GM23248 (cell line): Measurements from ENCODE around the gene GEN1. TPM values are rescaled to one million over a fixed set of nuclear protein-coding genes. Genes with fewer than 3 reads are reported as not detected.
"Not testable (repeated sequence)": the region's sequence is repeated elsewhere in the genome, so short reads cannot be mapped to it uniquely, and the experiment has no call there.

Experiments
- DNase-seq: peaks from one replicate; pipeline ENCODE4 v3.0.0-alpha.2; 2015
- H2AFZ ChIP-seq: fragments of 200-600 bp; sonication (generic); 2 replicates; pipeline ENCODE4 v1.6.1; 2016; ENCODE audit warnings: antibody characterized with exemption
- H3F3A ChIP-seq: fragments of 200-600 bp; sonication (generic); 2 replicates; pipeline ENCODE4 v1.6.1; 2016; ENCODE audit warnings: mild to moderate bottlenecking, antibody characterized with exemption, mixed run types; ENCODE audit not compliant: insufficient read depth
- H3K27ac ChIP-seq: fragments of 200-600 bp; sonication (generic); 2 replicates; pipeline ENCODE4 v1.5.1; 2016; ENCODE audit warnings: mild to moderate bottlenecking
- H3K27me3 ChIP-seq: fragments of 200-600 bp; sonication (generic); replicated peaks from 2 replicates; pipeline ENCODE4 v1.6.1; 2016; ENCODE audit warnings: mild to moderate bottlenecking; ENCODE audit not compliant: insufficient read depth
- H3K36me3 ChIP-seq: fragments of 200-600 bp; sonication (generic); 2 replicates; pipeline ENCODE4 v1.6.1; 2016; ENCODE audit warnings: low read depth, mild to moderate bottlenecking
- H3K4me1 ChIP-seq: fragments of 200-600 bp; sonication (generic); 2 replicates; pipeline ENCODE4 v1.6.1; 2016; ENCODE audit warnings: mild to moderate bottlenecking; ENCODE audit not compliant: insufficient read depth
- H3K4me2 ChIP-seq: fragments of 200-600 bp; sonication (generic); one replicate; pipeline ENCODE4 v1.6.1; 2016; ENCODE audit warnings: mild to moderate bottlenecking; ENCODE audit not compliant: unreplicated experiment
- H3K4me3 ChIP-seq: fragments of 200-600 bp; sonication (generic); 2 replicates; pipeline ENCODE4 v1.5.1; 2016; ENCODE audit warnings: mild to moderate bottlenecking
- H3K79me2 ChIP-seq: fragments of 200-600 bp; sonication (generic); 2 replicates; pipeline ENCODE4 v1.6.1; 2016; ENCODE audit warnings: mild to moderate bottlenecking; ENCODE audit not compliant: insufficient read depth
- H3K9ac ChIP-seq: fragments of 200-600 bp; sonication (generic); 2 replicates; pipeline ENCODE4 v1.6.1; 2016; ENCODE audit warnings: mild to moderate bottlenecking
- H3K9me2 ChIP-seq: fragments of 200-600 bp; sonication (generic); 2 replicates; pipeline ENCODE4 v1.6.1; 2016; ENCODE audit warnings: mixed run types, mild to moderate bottlenecking, moderate library complexity; ENCODE audit not compliant: insufficient read depth
- H3K9me3 ChIP-seq: fragments of 200-600 bp; sonication (generic); one replicate; pipeline ENCODE4 v1.6.1; 2017; ENCODE audit warnings: low read depth
- H4K20me1 ChIP-seq: fragments of 200-600 bp; sonication (generic); 2 replicates; pipeline ENCODE4 v1.6.0; 2016; ENCODE audit not compliant: insufficient read depth
- EZH2 ChIP-seq: fragments of 200-600 bp; sonication (generic); IDR thresholded peaks from 2 replicates; pipeline ENCODE4 v1.6.1; 2018; ENCODE audit warnings: antibody characterized with exemption, mild to moderate bottlenecking; ENCODE audit not compliant: insufficient read depth, poor library complexity, severe bottlenecking
- EZH2phosphoT487 ChIP-seq: fragments of 200-600 bp; sonication (generic); IDR thresholded peaks from 2 replicates; pipeline ENCODE4 v1.6.1; 2018; ENCODE audit warnings: antibody characterized with exemption, moderate library complexity, mild to moderate bottlenecking, low read depth; ENCODE audit not compliant: insufficient read depth
- WGBS, 2 experiments: methylation state at CpG; one replicate each; pipeline ENCODE4 v1.1.6; 2015 to 2017; ENCODE audit warnings: low lambda C conversion rate in 2 of 2, low coverage in 1 of 2; ENCODE audit errors: missing lambda C conversion rate in 2 of 2; 5-methylcytosine and 5-hydroxymethylcytosine counted together
- in situ Hi-C: fragments of 300-500 bp; cut with MboI; formaldehyde crosslinking; loops from 2 replicates; pipeline ENCODE4 v1.15.0; 2020
- polyA plus RNA-seq: library from polyadenylated mRNA; unstranded; fragments of >200 nt; fragmentation: Nextera tagmentation; extraction: Ambion mirVana; gene quantifications from 2 replicates; pipeline ENCODE4 v1.2.1, GENCODE V29; 2016
- total RNA-seq: library from RNA; depleted of rRNA; stranded (reverse); fragments of >200 nt; shearing (Covaris generic); gene quantifications from 2 replicates; pipeline ENCODE4 v1.2.3, GENCODE V29; 2014

GEN1 gene
- total and polyA plus RNA-seq, 2 experiments from 2014 or later: 3.9 to 10.2 TPM

GRCh38 chr2:17821535-17822444, 67.9 kb downstream of the GEN1 start:
- Histone ChIP-seq H3K4me3 (no peak overlapping the region), H3K79me2 (no peaks in the 10 kb centered on the region), H3K36me3 (no peaks in the 10 kb centered on the region), H3K4me1 (no peaks in the 10 kb centered on the region), H4K20me1 (no peaks in the 10 kb centered on the region), H2AFZ (no peak overlapping the region), H3K4me2 (no peak overlapping the region), H3K27me3 (no peaks in the 10 kb centered on the region; the same call in 1 of the 2 replicates), H3K9me3 (no peaks in the 10 kb centered on the region), H3K27ac (no peak overlapping the region), H3F3A (no peaks in the 10 kb centered on the region), H3K9me2 (no peaks in the 10 kb centered on the region), H3K9ac (no peak overlapping the region)
- 58 to 59% methylated on average over 7 of the region's 7 CpGs for WGBS, 2 experiments
- DNase-seq: no peak
- in situ Hi-C loops: no loop called here
- TF ChIP-seq EZH2phosphoT487 (no peak), EZH2 (no peak)

GRCh38 chr2:17822445-17823117, 68.6 kb downstream of the GEN1 start:
- no peaks in the 10 kb centered on the region for H3K36me3 ChIP-seq
- no peaks in the 10 kb centered on the region for H3K4me1 ChIP-seq
- no peaks in the 10 kb centered on the region for H3K9me3 ChIP-seq
- no peaks in the 10 kb centered on the region for H3F3A ChIP-seq
- H3K4me3 ChIP-seq: no peak overlapping the region
- H4K20me1 ChIP-seq: no peaks in the 10 kb centered on the region
- no peaks in the 10 kb centered on the region for H3K79me2 ChIP-seq
- DNase-seq: no peak
- no peak overlapping the region for H3K9ac ChIP-seq
- no peaks in the 10 kb centered on the region for H3K9me2 ChIP-seq
- 70 to 76% methylated on average over 4 of the region's 4 CpGs for WGBS, 2 experiments
- H2AFZ ChIP-seq: no peak overlapping the region
- no peaks in the 10 kb centered on the region; the same call in 1 of the 2 replicates for H3K27me3 ChIP-seq
- H3K4me2 ChIP-seq: no peak overlapping the region
- TF ChIP-seq EZH2: no peak
- TF ChIP-seq EZH2phosphoT487: no peak
- no peak overlapping the region for H3K27ac ChIP-seq
- in situ Hi-C loops: no loop called here

GRCh38 chr2:17823646-17824045, 69.7 kb downstream of the GEN1 start:
- in situ Hi-C loops, H3K27ac ChIP-seq: not testable (repeated sequence)

GRCh38 chr2:17827316-17827715, 73.4 kb downstream of the GEN1 start:
- peaks cover 5% of the 10 kb centered on the region; the same call in 1 of the 2 replicates for H3K27me3 ChIP-seq
- no peak overlapping the region for H3K27ac ChIP-seq
- no peak overlapping the region for H3K9ac ChIP-seq
- no peaks in the 10 kb centered on the region for H3K4me1 ChIP-seq
- no peaks in the 10 kb centered on the region for H3K79me2 ChIP-seq
- in situ Hi-C loops: no loop called here
- DNase-seq: no peak
- no peaks in the 10 kb centered on the region for H3K9me2 ChIP-seq
- no peaks in the 10 kb centered on the region for H4K20me1 ChIP-seq
- no peaks in the 10 kb centered on the region for H3F3A ChIP-seq
- 82 to 87% methylated on average over 5 of the region's 5 CpGs for WGBS, 2 experiments
- no peaks in the 10 kb centered on the region for H3K9me3 ChIP-seq
- no peak overlapping the region for H3K4me3 ChIP-seq
- no peaks in the 10 kb centered on the region for H3K36me3 ChIP-seq
- no peak overlapping the region for H3K4me2 ChIP-seq
- TF ChIP-seq EZH2phosphoT487 (no peak), EZH2 (no peak)
- no peak overlapping the region for H2AFZ ChIP-seq

More at GRCh38 chr2:17823646-17824045, 69.7 kb downstream of the GEN1 start:
- not testable (repeated sequence) for H3K4me1 ChIP-seq, H4K20me1 ChIP-seq, H3K9me2 ChIP-seq, H3K9me3 ChIP-seq, H3F3A ChIP-seq, H3K4me2 ChIP-seq, H2AFZ ChIP-seq, H3K27me3 ChIP-seq, DNase-seq, H3K9ac ChIP-seq, H3K79me2 ChIP-seq, H3K4me3 ChIP-seq, H3K36me3 ChIP-seq
- 69 to 86% methylated on average over 4 of the region's 4 CpGs for WGBS, 2 experiments
